Raji (cell line): ENCODE data around the gene UBL4B.

Source experiments
- POLR2A ChIP-seq: IDR thresholded peaks from 2 replicates; pipeline ENCODE4 v1.6.1; 2011; ENCODE audit warnings: low read depth, low read length, control low read depth; ENCODE audit not compliant: insufficient read depth

Gene UBL4B

GRCh38 chr1:110097507-110098221 is 14.6 kb upstream of the UBL4B start:
- no peak for TF ChIP-seq POLR2A

- no peak for TF ChIP-seq POLR2A
Observed at GRCh38 chr1:110098222-110099026, 13.8 kb upstream of the UBL4B start.

- no peak for TF ChIP-seq POLR2A
Observed at GRCh38 chr1:110100335-110100734, 11.9 kb upstream of the UBL4B start.

DNA sequence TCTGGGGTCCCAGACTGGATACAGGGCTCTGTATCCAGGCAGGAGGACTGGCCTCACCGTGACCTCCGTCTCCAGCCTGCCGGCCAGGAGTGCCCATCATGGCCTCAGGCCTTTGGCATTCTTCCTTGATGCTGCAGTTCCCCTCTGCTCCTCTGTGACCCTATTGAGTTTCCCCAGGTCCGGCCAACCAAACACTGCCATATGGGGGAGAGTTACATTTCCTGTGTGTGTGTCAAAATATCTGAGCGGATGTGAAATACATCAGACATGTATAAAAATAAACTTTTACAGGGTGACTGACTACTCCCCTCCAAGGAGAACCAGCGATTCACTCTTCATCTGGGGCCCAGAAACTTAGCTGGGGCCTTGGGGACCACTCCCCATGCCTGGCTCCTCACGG is 10.2 kb upstream of the UBL4B start:
- no peak for TF ChIP-seq POLR2A

GRCh38 chr1:110106013-110106941 is 6.0 kb upstream of the UBL4B start:
- TF ChIP-seq POLR2A: no peak

GRCh38 chr1:110107867-110108469 is 4.3 kb upstream of the UBL4B start:
- TF ChIP-seq POLR2A: no peak

- TF ChIP-seq POLR2A: no peak
Observed at GRCh38 chr1:110111081-110111480, 1.2 kb upstream of the UBL4B start.

DNA sequence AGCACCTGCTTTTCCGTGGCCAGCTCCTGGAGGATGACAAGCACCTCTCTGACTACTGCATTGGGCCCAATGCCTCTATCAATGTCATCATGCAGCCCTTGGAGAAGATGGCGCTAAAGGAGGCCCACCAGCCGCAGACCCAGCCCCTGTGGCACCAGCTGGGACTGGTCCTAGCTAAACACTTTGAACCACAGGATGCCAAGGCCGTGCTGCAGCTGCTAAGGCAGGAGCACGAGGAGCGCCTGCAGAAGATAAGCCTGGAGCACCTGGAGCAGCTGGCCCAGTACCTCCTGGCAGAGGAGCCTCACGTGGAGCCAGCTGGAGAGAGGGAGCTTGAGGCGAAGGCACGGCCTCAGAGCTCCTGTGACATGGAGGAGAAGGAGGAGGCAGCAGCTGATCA is 413 bp downstream of the UBL4B start:
- no peak for TF ChIP-seq POLR2A

- TF ChIP-seq POLR2A: no peak
Observed at GRCh38 chr1:110113551-110113950, 1.3 kb downstream of the UBL4B start.

GRCh38 chr1:110114173-110114572 is 1.9 kb downstream of the UBL4B start:
- no peak for TF ChIP-seq POLR2A

DNA sequence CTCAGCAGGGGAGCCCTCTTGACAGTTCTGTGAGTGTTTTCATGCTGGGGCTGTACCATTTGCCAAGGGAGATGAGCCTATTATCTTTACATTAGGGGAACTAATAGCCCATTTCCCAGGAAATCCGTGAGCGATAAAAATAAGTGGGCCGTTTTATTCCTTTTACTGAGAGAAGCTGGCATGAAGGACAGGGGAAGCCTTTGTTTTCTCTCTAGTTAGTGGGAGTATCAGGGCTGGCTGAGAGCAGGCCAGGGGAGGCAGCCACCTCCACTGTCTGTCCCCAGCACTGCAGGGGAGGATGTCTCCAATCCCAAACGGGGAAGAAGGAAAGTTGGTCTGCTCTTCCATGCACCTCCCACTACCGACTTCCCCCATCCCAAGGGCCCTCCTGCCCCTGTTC is 2.5 kb downstream of the UBL4B start:
- no peak for TF ChIP-seq POLR2A

- no peak for TF ChIP-seq POLR2A
Observed at GRCh38 chr1:110118636-110119396, 6.6 kb downstream of the UBL4B start.

DNA sequence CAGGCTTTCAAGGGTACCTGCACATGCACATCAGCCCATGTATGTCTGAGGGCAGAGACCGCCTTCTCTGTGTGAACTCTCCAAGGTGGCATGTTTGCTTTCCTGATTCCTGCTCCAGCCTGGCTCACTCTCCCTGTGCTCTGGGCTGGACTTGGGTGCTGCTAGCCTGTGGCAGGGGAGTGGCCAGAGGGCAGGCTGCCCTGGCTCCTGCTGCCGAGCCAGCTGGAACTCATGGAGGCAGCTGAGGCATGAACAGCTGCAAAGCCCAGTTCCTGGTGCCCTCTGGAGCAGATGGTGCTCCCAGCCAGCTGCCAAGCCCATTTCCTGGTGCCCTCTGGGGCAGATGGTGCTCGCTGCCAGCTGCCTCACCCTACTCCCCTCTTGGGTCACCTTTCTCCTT is 7.6 kb downstream of the UBL4B start:
- TF ChIP-seq POLR2A: no peak

DNA sequence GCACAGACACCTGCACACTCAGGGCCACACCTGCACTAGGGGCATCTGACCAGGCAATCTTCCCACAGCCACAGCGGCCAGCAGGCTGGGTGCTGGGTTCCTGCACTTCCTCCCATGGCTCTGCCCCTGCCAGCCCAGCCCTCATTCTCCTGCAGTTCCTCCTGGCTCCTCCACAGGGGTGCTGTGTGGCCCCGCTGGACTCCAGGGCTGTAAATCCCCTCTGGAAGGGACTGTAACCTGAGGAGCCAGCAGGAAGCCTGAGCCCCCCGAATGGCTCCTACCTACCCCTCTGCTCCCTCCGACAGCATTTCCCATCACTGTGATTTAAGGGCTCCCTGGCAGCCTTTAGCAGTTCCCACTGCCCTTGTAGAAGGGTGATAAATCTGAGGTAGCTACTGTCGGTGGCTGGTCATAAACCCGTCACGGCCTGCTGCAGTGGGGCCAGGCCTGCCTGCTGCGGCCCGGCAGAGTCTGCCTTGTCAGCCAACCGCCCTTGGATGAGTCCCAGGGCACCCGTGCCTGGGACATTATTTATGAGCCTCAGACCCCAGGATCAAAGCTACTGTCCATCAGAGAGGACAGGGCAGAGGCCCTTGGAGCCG is 8.8 kb downstream of the UBL4B start:
- no peak for TF ChIP-seq POLR2A

GRCh38 chr1:110123224-110123623 is 11.0 kb downstream of the UBL4B start:
- no peak for TF ChIP-seq POLR2A
